Choroid plexus epithelial cell (primary cell): ENCODE results near the gene PIK3CD.
A peak's percentile ranks its signal among the peaks of the same experiment; 100 is the strongest.
"Not testable (repeated sequence)": the region's sequence is repeated elsewhere in the genome, so short reads cannot be mapped to it uniquely, and the experiment has no call there.

Source experiments
- DNase-seq: peaks from one replicate; pipeline ENCODE4 v3.0.0-alpha.2; 2010; ENCODE audit warnings: low read depth
- H3K4me3 ChIP-seq: 2 replicates; pipeline ENCODE4 v1.5.1; 2011; ENCODE audit warnings: low read depth, mild to moderate bottlenecking, control low read depth, low read length, moderate library complexity
- CTCF ChIP-seq: conservative IDR thresholded peaks from 2 replicates; pipeline ENCODE4 v1.5.1; 2011; ENCODE audit warnings: low read depth, mild to moderate bottlenecking, control low read depth, inconsistent platforms, low read length, moderate library complexity

The PIK3CD gene

GRCh38 chr1:9670085-9670484, 18.6 kb downstream of the PIK3CD start:
- DNase-seq: no peak
- H3K4me3 ChIP-seq: no peak overlapping the region
- no peak for TF ChIP-seq CTCF

GRCh38 chr1:9671377-9672140, 20.0 kb downstream of the PIK3CD start:
- TF ChIP-seq CTCF: no peak
- DNase-seq: peak; percentile 84
- H3K4me3 ChIP-seq: no peak overlapping the region

GRCh38 chr1:9672444-9672843, 20.9 kb downstream of the PIK3CD start:
- no peak for TF ChIP-seq CTCF
- no peak for DNase-seq
- H3K4me3 ChIP-seq: no peak overlapping the region

GRCh38 chr1:9675393-9675792, 23.9 kb downstream of the PIK3CD start:
- H3K4me3 ChIP-seq: no peak overlapping the region
- DNase-seq: no peak
- no peak for TF ChIP-seq CTCF

GRCh38 chr1:9676128-9676527, 24.6 kb downstream of the PIK3CD start:
- not testable (repeated sequence) for H3K4me3 ChIP-seq, DNase-seq

- no peak for TF ChIP-seq CTCF
- DNase-seq: peak; percentile 41
- no peak overlapping the region for H3K4me3 ChIP-seq
Observed at GRCh38 chr1:9676815-9677393, 25.4 kb downstream of the PIK3CD start.

GRCh38 chr1:9680091-9680490, 28.6 kb downstream of the PIK3CD start:
- no peak for TF ChIP-seq CTCF
- DNase-seq: no peak
- H3K4me3 ChIP-seq: no peak overlapping the region
